ENCODE data around the gene MRPL19.
"Not testable (repeated sequence)": the region's sequence is repeated elsewhere in the genome, so short reads cannot be mapped to it uniquely, and the experiment has no call there.

Gene MRPL19

GRCh38 chr2:75710220-75710576, 63.6 kb downstream of the MRPL19 start:
- no peaks in the 10 kb centered on the region for H3K36me3 ChIP-seq (replicated peaks in 1 of 2; ENCODE audit: control insufficient read depth in 2 of 2, insufficient read depth in 2 of 2, low read length in 2 of 2)
- H3K4me2 ChIP-seq (ENCODE audit: insufficient read depth, low read length, poor library complexity, severe bottlenecking), result peak overlapping the region; percentile 57
- H3K4me1 ChIP-seq (ENCODE audit: control insufficient read depth in 2 of 2, insufficient read depth in 1 of 2, low read depth in 1 of 2, low read length in 2 of 2), result peaks cover 0 to 2% of the 10 kb centered on the region in 2 donors
- H2BK12ac ChIP-seq (ENCODE audit: low read length), result no peak overlapping the region
- peak overlapping the region; percentile 86 for H2AFZ ChIP-seq (ENCODE audit: low read length)
- no peak overlapping the region for H2AK5ac ChIP-seq (ENCODE audit: low read depth, low read length)
- H3K27ac ChIP-seq (replicated peaks; ENCODE audit: low read length), result peak overlapping the region; percentile 85
- H3K27me3 ChIP-seq (ENCODE audit: control insufficient read depth in 3 of 3, insufficient read depth in 3 of 3, low read depth in 1 of 3, low read length in 3 of 3), result no peaks in the 10 kb centered on the region
- no peak overlapping the region for H2BK120ac ChIP-seq (ENCODE audit: low read depth, low read length)
- H2BK5ac ChIP-seq (ENCODE audit: low read length), result peak overlapping the region; percentile 93
- H3K14ac ChIP-seq (ENCODE audit: low read length), result no peak overlapping the region
- no peak overlapping the region for H4K91ac ChIP-seq (ENCODE audit: low read depth, low read length, poor library complexity)
- peak overlapping the region; percentile 80 for H3K23ac ChIP-seq (ENCODE audit: low read depth, low read length, poor library complexity)
- peak overlapping the region; percentile 40 to 82 for H3K4me3 ChIP-seq (ENCODE audit: low read length in 2 of 2)
- H3K9ac ChIP-seq (ENCODE audit: low read depth, low read length, poor library complexity), result peak overlapping the region; percentile 70
- no peak overlapping the region for H3K4ac ChIP-seq (ENCODE audit: low read length)
- H2BK15ac ChIP-seq (ENCODE audit: low read length), result no peak overlapping the region
- H3K18ac ChIP-seq (ENCODE audit: low read length), result peak overlapping the region; percentile 97
- DNase-seq (ENCODE audit: low spot score), result no peak
- no peak overlapping the region for H4K8ac ChIP-seq (ENCODE audit: low read depth, low read length)
- H3K9me3 ChIP-seq (replicated peaks in 1 of 2; ENCODE audit: control insufficient read depth in 2 of 2, insufficient read depth in 1 of 2, low read depth in 1 of 2, low read length in 2 of 2), result no peaks in the 10 kb centered on the region
- WGBS, 2 donors (ENCODE audit: extremely low coverage in 2 of 2, insufficient read length in 2 of 2, insufficient replicate concordance in 1 of 2), result no CpG with 5 or more reads among the region's 12 CpGs
- H3K79me1 ChIP-seq (ENCODE audit: low read depth, low read length), result no peaks in the 10 kb centered on the region

- Histone ChIP-seq H3K27ac (replicated peaks; ENCODE audit: low read length) (peak within 1 kb of the TSS; percentile 85), H3K4me1 (ENCODE audit: control insufficient read depth in 2 of 2, insufficient read depth in 1 of 2, low read depth in 1 of 2, low read length in 2 of 2) (peaks cover 0 to 2% of the 10 kb centered on the region in 2 donors), H3K36me3 (replicated peaks in 1 of 2; ENCODE audit: control insufficient read depth in 2 of 2, insufficient read depth in 2 of 2, low read length in 2 of 2) (no peaks in the 10 kb centered on the region), H3K27me3 (ENCODE audit: control insufficient read depth in 3 of 3, insufficient read depth in 3 of 3, low read depth in 1 of 3, low read length in 3 of 3) (no peaks in the 10 kb centered on the region), H4K8ac (ENCODE audit: low read depth, low read length) (peak within 1 kb of the TSS; percentile 82), H3K79me1 (ENCODE audit: low read depth, low read length) (no peaks in the 10 kb centered on the region), H2BK120ac (ENCODE audit: low read depth, low read length) (no peak within 1 kb of the TSS), H3K14ac (ENCODE audit: low read length) (no peak within 1 kb of the TSS), H2BK15ac (ENCODE audit: low read length) (no peak within 1 kb of the TSS), H2BK12ac (ENCODE audit: low read length) (no peak within 1 kb of the TSS), H3K4me3 (ENCODE audit: low read length in 2 of 2) (peak within 1 kb of the TSS; percentile 40 to 82), H3K23ac (ENCODE audit: low read depth, low read length, poor library complexity) (peak within 1 kb of the TSS; percentile 80), H3K9ac (ENCODE audit: low read depth, low read length, poor library complexity) (peak within 1 kb of the TSS; percentile 70), H3K9me3 (replicated peaks in 1 of 2; ENCODE audit: control insufficient read depth in 2 of 2, insufficient read depth in 1 of 2, low read depth in 1 of 2, low read length in 2 of 2) (no peaks in the 10 kb centered on the region), H4K91ac (ENCODE audit: low read depth, low read length, poor library complexity) (no peak within 1 kb of the TSS), H3K4ac (ENCODE audit: low read length) (no peak within 1 kb of the TSS), H2AK5ac (ENCODE audit: low read depth, low read length) (no peak within 1 kb of the TSS), H3K18ac (ENCODE audit: low read length) (peak within 1 kb of the TSS; percentile 97), H2AFZ (ENCODE audit: low read length) (peak within 1 kb of the TSS; percentile 86), H2BK5ac (ENCODE audit: low read length) (peak within 1 kb of the TSS; percentile 93), H3K4me2 (ENCODE audit: insufficient read depth, low read length, poor library complexity, severe bottlenecking) (peak within 1 kb of the TSS; percentile 57)
- DNase-seq (ENCODE audit: low spot score), result peak; percentile 64
- no CpG with 5 or more reads among the region's 66 CpGs for WGBS, 2 donors (ENCODE audit: extremely low coverage in 2 of 2, insufficient read length in 2 of 2, insufficient replicate concordance in 1 of 2)
Measured at GRCh38 chr2:75710577-75711253, 64.1 kb downstream of the MRPL19 start, which contains the start of gene GCFC2. Gene GCFC2, minus strand, starts transcription at chr2:75710915. Its CDS starts 60 bp downstream, at chr2:75710855.

GRCh38 chr2:75711590-75711989, 65.0 kb downstream of the MRPL19 start:
- H2AK5ac ChIP-seq (ENCODE audit: low read depth, low read length); H3K4me3 ChIP-seq (ENCODE audit: low read length in 2 of 2); H3K36me3 ChIP-seq (replicated peaks in 1 of 2; ENCODE audit: control insufficient read depth in 2 of 2, insufficient read depth in 2 of 2, low read length in 2 of 2); H2BK120ac ChIP-seq (ENCODE audit: low read depth, low read length); H3K4ac ChIP-seq (ENCODE audit: low read length); H3K79me1 ChIP-seq (ENCODE audit: low read depth, low read length); DNase-seq (ENCODE audit: low spot score); H3K4me1 ChIP-seq (ENCODE audit: control insufficient read depth in 2 of 2, insufficient read depth in 1 of 2, low read depth in 1 of 2, low read length in 2 of 2); H4K91ac ChIP-seq (ENCODE audit: low read depth, low read length, poor library complexity); H4K8ac ChIP-seq (ENCODE audit: low read depth, low read length); H3K27ac ChIP-seq (replicated peaks; ENCODE audit: low read length); H2AFZ ChIP-seq (ENCODE audit: low read length); H3K4me2 ChIP-seq (ENCODE audit: insufficient read depth, low read length, poor library complexity, severe bottlenecking); H2BK15ac ChIP-seq (ENCODE audit: low read length); H3K23ac ChIP-seq (ENCODE audit: low read depth, low read length, poor library complexity); H2BK5ac ChIP-seq (ENCODE audit: low read length); H3K9ac ChIP-seq (ENCODE audit: low read depth, low read length, poor library complexity); H2BK12ac ChIP-seq (ENCODE audit: low read length); H3K14ac ChIP-seq (ENCODE audit: low read length); H3K27me3 ChIP-seq (ENCODE audit: control insufficient read depth in 3 of 3, insufficient read depth in 3 of 3, low read depth in 1 of 3, low read length in 3 of 3); H3K18ac ChIP-seq (ENCODE audit: low read length); H3K9me3 ChIP-seq (replicated peaks in 1 of 2; ENCODE audit: control insufficient read depth in 2 of 2, insufficient read depth in 1 of 2, low read depth in 1 of 2, low read length in 2 of 2): not testable (repeated sequence)
- no CpG with 5 or more reads among the region's 31 CpGs for WGBS, 2 donors (ENCODE audit: extremely low coverage in 2 of 2, insufficient read length in 2 of 2, insufficient replicate concordance in 1 of 2)

- Histone ChIP-seq H3K4me3 (ENCODE audit: low read length in 2 of 2) (no peak overlapping the region), H2AFZ (ENCODE audit: low read length) (no peak overlapping the region), H2BK15ac (ENCODE audit: low read length) (no peak overlapping the region), H2BK12ac (ENCODE audit: low read length) (no peak overlapping the region), H2BK5ac (ENCODE audit: low read length) (no peak overlapping the region), H3K4ac (ENCODE audit: low read length) (no peak overlapping the region), H3K36me3 (replicated peaks in 1 of 2; ENCODE audit: control insufficient read depth in 2 of 2, insufficient read depth in 2 of 2, low read length in 2 of 2) (no peaks in the 10 kb centered on the region), H2BK120ac (ENCODE audit: low read depth, low read length) (no peak overlapping the region), H4K8ac (ENCODE audit: low read depth, low read length) (no peak overlapping the region), H3K4me2 (ENCODE audit: insufficient read depth, low read length, poor library complexity, severe bottlenecking) (no peak overlapping the region), H3K18ac (ENCODE audit: low read length) (no peak overlapping the region), H3K79me1 (ENCODE audit: low read depth, low read length) (no peaks in the 10 kb centered on the region), H3K23ac (ENCODE audit: low read depth, low read length, poor library complexity) (no peak overlapping the region), H3K27ac (replicated peaks; ENCODE audit: low read length) (no peak overlapping the region), H4K91ac (ENCODE audit: low read depth, low read length, poor library complexity) (no peak overlapping the region), H2AK5ac (ENCODE audit: low read depth, low read length) (no peak overlapping the region), H3K14ac (ENCODE audit: low read length) (no peak overlapping the region), H3K27me3 (ENCODE audit: control insufficient read depth in 3 of 3, insufficient read depth in 3 of 3, low read depth in 1 of 3, low read length in 3 of 3) (no peaks in the 10 kb centered on the region), H3K9ac (ENCODE audit: low read depth, low read length, poor library complexity) (no peak overlapping the region), H3K4me1 (ENCODE audit: control insufficient read depth in 2 of 2, insufficient read depth in 1 of 2, low read depth in 1 of 2, low read length in 2 of 2) (no peaks in the 10 kb centered on the region), H3K9me3 (replicated peaks in 1 of 2; ENCODE audit: control insufficient read depth in 2 of 2, insufficient read depth in 1 of 2, low read depth in 1 of 2, low read length in 2 of 2) (peaks cover 0 to 2% of the 10 kb centered on the region in 2 donors)
- WGBS, 2 donors (ENCODE audit: extremely low coverage in 2 of 2, insufficient read length in 2 of 2, insufficient replicate concordance in 1 of 2), result no CpG with 5 or more reads among the region's 3 CpGs
- DNase-seq (ENCODE audit: low spot score), result no peak
Measured at GRCh38 chr2:75716406-75716805, 69.8 kb downstream of the MRPL19 start.

Data from neuronal stem cell (in vitro differentiated cells).